ENCODE measurements around the gene HSD17B1. TPM values are rescaled to one million over a fixed set of nuclear protein-coding genes. Genes with fewer than 3 reads are reported as not detected.
"Not testable (repeated sequence)": the region's sequence is repeated elsewhere in the genome, so short reads cannot be mapped to it uniquely, and the experiment has no call there.

Gene HSD17B1
- total RNA-seq, 1 donor from 2014 or later, result 0.56 TPM

DNA sequence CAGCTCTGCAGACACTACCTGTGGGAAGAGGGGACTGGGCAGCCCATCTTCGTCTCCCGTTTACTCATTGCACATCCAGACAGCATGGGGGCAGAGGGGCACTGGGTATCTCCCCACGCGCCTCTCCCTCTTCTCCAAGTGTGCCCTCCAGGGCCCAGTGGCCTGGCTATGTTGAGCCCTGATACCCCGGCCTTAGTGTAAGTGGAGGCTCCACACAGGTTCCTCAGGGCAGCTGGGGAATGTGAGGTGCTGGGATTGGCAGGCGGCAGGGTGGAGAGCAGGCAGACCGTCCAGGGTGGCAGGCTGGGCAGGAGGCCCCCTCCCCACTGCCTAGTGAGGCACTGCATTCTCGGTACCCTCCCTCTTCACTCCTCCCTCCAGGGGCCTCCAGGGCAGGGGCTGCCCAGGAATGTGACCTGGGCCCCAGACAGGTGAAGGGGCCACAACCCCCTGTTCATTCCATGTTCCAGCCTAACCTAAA, 29.9 kb upstream of the HSD17B1 start:
- no peak for DNase-seq (ENCODE audit: low read depth)

DNA sequence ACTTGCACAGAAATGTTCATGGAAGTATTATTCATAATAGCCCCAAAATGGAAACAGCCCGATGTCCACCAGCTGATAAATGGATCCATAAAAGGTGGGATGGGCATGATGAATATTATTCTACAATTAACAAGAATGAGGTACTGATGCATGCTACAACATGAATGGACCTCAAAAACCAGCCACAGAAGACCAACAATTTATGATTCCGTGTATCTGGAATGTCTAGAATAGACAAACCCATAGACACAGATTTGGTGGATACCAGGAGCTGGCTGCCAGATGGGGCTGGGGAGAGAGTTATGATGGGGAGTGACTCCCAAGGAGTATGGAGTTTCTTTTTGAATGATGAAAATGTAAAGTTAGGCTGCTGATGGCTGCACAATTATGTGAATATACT, 27.5 kb upstream of the HSD17B1 start:
- no peak for DNase-seq (ENCODE audit: low read depth)

DNA sequence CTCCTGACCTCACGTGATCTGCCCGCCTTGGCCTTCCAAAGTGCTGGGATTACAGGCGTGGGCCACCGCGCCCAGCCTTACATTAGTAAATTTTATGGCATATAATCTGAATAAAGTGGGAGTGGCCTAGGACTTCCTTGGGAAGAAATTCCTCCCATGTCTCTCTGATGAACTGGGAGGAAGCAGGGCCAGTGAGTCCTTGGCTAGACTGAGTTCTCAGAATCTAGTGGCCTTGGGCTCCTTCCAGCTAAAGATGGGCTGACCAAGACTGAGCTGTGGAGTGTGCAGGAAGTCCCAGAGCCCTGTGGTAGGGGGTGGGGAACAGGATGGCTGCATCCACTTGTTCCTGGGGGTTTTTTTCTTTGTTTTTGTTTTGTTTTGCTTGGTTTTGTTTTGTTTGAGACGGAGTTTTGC, 26.7 kb upstream of the HSD17B1 start:
- DNase-seq (ENCODE audit: low read depth), result peak; percentile 44

DNA sequence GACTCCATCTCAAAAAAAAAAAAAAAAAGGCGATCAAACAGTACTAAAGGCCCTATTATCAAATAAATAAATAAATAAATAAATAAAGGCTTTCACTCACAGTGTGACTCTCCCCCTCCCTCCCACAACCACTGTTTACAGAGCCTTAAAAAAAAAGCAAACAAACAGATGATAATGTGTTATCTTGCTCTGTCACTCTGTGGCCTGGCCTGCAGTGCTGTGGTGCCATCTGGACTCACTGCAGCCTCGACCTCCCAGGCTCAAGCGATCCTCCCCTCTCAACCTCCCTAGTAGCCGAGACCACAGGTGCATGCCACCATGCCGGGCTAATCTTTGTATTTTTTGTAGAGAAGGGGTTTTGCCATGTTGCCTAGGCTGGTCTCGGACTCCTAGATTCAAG, 24.8 kb upstream of the HSD17B1 start:
- no peak for DNase-seq (ENCODE audit: low read depth)

DNA sequence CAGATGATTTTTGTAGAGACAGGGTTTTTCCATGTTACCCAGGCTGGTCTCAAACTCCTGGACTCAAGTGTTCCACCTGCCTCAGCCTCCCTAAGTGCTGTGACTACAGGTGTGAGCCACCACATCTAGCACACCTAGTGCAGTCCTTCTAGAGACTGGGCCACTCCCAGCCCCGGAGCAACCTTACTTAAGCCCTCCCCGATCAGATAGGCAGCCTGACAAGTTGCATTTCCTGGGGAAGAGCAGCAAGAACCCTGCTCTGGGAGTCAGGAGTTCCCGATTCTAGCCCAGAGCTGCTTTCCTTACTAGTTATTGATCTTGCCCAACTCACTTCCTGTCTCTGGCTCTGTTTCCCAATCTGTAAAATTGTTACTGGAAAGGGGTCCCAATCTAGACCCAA, 23.7 kb upstream of the HSD17B1 start:
- DNase-seq (ENCODE audit: low read depth), result no peak

DNA sequence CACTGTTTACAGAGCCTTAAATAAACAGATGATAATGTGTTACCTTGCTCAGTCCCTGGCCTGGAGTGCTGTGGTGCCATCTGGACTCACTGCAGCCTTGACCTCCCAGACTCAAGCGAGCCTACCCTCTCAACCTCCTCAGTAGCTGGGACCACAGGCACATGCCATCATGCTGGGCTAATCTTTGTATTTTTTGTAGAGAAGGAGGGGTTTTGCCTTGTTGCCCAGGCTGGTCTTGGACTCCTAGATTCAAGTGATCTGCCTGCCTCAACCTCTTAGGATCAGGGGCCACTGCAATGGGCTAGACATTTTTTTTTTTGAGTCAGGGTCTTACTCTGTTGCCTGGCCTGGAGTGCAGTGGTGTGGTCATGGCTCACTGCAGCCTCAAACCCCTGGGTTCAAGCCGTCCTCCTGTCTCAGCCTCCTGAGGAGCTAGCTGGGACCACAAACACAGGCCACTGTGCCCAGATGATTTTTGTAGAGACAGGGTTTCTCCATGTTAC, 21.7 kb upstream of the HSD17B1 start:
- no peak for DNase-seq (ENCODE audit: low read depth)

DNA sequence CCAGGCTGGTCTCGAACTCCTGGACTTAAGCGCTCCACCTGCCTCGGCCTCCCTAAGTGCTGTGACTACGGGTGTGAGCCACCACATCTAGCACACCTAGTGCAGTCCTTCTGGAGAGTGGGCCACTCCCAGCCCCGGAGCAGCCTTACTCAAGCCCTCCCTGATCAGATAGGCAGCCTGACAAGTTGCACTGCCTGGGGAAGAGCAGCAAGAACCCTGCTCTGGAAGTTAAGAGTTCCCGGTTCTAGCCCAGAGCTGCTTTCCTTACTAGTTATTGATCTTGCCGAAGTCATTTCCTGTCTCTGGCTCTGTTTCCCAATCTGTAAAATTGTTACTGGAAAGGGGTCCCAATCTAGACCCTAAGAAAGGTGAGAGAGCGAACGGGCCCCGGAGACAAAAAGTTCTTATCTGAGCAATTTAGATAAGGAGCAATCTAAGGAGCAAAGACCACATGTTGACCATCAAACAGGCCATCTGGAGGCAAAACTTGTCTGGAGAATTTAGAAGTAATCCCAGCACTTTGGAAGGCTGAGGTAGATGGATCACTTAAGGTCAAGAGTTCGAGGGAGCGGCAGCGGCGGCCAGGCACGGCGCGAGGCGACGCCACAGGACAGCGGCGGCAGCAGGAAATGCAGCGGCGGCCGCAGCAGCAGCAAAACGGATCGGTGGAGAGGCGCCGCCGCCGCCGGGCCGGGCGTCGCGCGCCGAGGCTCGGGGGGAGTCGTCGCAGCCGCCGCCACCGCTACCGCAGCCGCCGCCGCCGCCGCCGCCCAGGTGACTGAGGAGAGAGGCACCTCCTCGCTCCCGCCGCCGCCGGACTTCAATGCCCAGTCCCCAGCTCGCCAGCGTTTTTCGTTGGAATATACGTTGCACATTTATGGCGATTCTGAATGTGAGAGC, 21.0 kb upstream of the HSD17B1 start:
- peak; percentile 61 for DNase-seq (ENCODE audit: low read depth)

DNA sequence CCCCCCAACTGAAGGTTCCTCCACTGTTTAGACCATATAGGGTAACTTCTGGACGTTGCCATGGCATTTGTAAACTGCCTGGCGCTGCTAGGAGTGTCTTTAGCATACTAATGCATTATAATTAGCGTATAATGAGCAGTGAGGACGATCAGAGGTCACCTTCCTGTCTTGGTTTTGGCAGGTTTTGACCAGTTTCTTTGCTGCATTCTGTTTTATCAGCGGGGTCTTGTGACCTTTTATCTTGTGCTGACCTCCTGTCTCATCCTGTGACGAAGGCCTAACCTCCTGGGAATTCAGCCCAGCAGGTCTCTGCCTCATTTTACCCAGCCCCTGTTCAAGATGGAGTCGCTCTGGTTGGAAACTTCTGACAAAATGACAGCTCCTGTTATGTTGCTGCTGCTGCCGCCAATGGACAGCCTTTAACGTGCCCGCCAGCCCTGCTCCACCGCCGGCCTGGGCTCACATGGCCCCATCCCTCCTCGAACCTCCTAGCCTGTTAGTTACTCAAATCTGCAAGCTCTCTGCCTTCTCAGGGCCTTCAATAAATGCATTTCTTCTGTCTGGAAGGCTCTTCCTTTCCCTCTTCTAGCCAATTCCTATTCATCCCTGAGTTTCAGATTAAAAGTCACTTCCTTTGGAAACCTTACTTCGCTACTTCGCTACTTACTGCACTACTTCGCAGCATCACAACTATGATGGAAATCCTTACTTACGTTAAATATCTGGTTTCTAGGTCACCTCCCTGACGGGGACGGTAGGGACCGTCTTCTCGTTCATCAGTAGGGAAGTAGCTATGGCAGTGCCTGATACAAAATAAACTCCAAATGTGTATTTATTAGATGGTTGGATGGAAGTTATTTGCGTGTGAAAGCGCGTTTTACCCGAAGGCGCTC, 17.3 kb upstream of the HSD17B1 start:
- DNase-seq (ENCODE audit: low read depth), result no peak

DNA sequence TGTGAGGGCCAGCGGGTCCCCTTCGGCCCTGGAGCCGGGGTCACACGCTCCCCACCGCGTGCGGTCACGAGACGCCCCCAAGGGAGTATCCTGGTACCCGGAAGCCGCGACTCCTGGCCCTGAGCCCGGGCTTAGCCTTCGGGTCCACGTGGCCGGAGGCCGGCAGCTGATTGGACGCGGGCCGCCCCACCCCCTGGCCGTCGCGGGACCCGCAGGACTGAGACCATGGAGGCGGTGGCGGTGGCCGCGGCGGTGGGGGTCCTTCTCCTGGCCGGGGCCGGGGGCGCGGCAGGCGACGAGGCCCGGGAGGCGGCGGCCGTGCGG, 16.7 kb upstream of the HSD17B1 start, which contains the start of gene NAGLU:
Gene NAGLU, plus strand, starts transcription at position 194 of the 324 bp plus-strand sequence. Its CDS starts 32 bp downstream, at position 226.
- DNase-seq (ENCODE audit: low read depth), result peak; percentile 96

DNA sequence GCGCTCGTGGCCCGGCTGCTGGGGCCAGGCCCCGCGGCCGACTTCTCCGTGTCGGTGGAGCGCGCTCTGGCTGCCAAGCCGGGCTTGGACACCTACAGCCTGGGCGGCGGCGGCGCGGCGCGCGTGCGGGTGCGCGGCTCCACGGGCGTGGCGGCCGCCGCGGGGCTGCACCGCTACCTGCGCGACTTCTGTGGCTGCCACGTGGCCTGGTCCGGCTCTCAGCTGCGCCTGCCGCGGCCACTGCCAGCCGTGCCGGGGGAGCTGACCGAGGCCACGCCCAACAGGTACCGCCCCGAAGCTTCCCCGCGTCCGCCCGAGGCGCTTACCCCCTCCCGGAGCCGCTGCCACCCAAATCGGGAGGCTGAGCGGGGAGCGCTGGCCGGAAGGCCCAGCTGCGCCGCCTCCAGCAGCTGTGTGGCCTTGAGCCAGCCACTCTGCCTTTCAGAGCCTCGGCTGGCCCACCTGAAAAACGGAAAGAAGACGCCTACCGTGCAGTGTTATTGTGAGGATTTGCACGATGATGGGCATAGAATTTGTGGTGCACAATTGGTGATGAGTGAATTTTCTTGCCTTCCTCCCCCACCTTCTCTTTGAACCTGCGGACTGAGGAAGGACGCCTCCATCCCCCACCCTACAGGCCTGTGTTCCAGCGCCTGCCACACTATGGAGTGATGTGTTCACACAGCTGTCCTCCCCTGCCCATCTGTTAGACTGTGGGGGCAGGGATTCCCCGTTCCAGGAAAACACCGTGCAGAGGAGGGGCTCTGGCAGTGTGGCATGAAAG, 16.2 kb upstream of the HSD17B1 start:
- peak; percentile 93 for DNase-seq (ENCODE audit: low read depth)

DNA sequence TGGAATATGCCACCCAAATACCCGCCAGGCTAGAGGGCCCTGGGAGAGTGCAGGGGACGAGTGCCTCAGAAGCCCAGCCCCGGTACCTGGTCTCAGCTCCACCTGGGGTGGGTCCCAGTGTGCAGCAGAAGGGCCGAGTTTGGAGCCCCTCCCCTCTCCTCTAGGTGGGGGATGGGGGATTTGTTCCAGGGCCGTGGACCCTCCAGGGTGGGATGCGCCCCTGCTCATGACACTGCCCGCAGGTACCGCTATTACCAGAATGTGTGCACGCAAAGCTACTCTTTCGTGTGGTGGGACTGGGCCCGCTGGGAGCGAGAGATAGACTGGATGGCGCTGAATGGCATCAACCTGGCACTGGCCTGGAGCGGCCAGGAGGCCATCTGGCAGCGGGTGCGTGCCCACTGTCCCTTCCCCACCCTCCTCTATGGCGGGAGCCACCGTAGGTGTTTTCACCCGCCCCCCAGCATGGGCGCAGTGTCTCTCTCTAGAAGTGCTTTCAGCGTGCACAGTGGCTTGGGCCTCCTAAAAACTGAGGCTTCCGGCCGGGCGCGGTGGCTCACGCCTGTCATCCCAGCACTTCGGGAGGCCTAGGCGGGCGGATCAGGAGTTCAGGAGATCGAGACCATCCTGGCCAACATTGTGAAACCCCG, 15.4 kb upstream of the HSD17B1 start:
- no peak for DNase-seq (ENCODE audit: low read depth)

DNA sequence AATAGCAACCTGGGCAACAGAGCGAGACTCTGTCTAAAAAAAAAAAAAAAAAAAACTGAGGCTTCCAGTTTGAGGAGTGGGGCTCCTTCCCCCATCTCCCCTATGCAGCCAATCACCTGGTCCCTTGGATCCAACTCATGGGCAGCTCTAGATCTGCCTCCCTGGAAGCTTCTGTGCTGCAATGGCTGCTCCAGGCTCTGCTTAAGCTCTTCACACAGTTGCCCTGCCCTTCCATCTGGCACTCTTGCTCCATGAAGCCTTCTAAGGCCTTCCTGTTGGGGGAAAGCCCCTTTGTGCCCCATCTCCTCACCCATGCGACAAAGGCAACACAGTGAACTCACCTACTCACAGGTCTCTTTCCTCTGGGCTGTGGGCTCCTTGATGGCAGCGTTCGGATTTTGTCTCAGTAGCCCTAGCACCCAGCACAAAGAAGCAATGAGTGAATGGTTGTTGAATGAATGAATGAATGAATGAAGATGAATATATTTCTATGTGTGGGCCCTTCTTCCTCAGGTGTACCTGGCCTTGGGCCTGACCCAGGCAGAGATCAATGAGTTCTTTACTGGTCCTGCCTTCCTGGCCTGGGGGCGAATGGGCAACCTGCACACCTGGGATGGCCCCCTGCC, 14.8 kb upstream of the HSD17B1 start:
- DNase-seq (ENCODE audit: low read depth), result no peak

DNA sequence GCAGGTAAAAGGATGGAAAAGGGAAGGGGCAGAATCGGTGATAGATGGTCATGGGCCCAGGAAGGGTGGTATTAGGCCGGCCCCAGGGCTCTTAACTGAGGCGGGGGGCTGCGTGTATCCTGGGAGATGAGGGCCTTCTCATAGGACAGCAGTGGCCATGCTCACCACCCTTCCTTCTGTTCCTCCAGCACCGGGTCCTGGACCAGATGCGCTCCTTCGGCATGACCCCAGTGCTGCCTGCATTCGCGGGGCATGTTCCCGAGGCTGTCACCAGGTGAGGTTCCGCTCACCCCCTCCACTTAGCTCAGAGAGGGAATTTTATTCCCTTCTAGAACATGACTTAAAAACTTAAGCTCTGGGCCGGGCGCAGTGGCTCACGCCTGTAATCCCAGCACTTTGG, 14.2 kb upstream of the HSD17B1 start:
- no peak for DNase-seq (ENCODE audit: low read depth)

DNA sequence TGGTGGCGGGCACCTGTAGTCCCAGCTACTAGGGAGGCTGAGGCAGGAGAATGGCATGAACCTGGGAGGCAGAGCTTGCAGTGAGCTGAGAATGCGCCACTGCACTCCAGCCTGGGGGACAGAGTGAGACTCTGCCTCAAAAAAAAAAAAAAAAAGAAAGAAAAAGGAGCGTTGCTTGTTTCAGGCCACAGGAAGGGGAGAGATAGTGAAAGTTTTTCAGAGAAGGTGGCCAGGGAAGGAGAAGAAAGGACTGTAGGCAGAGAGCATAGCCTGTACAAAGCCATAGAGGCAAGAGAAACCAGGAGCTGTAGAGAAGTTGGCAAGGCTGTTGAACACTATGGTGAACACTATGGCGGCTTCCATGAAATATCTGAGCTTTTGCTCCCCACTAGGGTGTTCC, 12.2 kb upstream of the HSD17B1 start:
- DNase-seq (ENCODE audit: low read depth), result not testable (repeated sequence)

DNA sequence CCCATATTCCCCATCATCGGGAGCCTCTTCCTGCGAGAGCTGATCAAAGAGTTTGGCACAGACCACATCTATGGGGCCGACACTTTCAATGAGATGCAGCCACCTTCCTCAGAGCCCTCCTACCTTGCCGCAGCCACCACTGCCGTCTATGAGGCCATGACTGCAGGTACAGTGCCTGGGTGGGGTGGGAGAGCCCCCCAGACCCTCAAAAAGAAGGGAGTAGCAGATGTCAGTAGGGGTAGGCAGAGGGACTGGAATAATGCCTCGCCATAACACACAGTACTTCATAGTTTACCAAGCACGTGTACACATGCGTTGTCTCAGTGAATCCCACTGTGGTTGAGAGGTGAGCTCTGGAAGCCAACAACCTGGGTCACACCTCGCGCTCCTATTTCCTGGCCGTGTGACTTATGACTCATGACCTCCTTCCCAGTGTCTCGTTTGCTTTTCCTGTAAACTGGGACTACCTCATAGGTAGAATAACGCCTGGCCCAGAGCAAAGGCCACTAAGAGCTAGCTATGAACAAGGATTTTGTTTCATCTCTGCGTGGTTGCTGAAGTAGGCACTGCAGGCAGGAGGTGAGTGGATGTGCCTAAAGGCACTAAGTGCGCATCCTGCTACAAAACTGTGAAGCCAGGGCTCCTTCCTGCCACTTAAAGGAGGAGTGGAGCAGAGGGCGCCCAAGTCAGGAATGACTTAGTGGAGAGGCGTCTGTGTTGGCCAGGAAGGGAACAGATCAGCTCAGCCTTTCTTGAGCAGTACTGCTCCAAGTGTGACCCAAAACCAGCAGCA, 11.5 kb upstream of the HSD17B1 start:
- no peak for DNase-seq (ENCODE audit: low read depth)

DNA sequence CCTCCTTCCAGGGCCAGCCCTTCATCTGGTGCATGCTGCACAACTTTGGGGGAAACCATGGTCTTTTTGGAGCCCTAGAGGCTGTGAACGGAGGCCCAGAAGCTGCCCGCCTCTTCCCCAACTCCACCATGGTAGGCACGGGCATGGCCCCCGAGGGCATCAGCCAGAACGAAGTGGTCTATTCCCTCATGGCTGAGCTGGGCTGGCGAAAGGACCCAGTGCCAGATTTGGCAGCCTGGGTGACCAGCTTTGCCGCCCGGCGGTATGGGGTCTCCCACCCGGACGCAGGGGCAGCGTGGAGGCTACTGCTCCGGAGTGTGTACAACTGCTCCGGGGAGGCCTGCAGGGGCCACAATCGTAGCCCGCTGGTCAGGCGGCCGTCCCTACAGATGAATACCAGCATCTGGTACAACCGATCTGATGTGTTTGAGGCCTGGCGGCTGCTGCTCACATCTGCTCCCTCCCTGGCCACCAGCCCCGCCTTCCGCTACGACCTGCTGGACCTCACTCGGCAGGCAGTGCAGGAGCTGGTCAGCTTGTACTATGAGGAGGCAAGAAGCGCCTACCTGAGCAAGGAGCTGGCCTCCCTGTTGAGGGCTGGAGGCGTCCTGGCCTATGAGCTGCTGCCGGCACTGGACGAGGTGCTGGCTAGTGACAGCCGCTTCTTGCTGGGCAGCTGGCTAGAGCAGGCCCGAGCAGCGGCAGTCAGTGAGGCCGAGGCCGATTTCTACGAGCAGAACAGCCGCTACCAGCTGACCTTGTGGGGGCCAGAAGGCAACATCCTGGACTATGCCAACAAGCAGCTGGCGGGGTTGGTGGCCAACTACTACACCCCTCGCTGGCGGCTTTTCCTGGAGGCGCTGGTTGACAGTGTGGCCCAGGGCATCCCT, 9.3 kb upstream of the HSD17B1 start:
- DNase-seq (ENCODE audit: low read depth), result no peak

DNA sequence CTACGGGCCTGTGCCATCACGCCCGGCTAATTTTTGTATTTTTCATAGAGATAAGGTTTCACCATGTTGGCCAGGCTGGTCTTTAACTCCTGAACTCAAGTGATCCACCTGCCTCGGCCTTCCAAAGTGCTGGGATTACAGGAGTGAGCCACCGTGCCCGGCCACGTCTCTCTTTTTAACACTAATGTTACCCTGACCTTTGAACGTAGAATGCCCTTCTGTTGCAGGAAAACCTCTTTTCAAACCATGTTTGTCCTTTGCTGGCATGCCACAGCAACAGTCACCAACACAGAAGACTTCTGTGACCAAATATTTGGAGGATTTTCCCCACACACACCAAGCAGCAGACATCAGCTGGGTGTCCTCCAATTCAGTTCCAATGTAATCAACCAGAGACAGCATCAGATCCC, 7.8 kb upstream of the HSD17B1 start:
- DNase-seq (ENCODE audit: low read depth), result no peak
